HG03095 (cell line): ENCODE data around the gene CEP112.
"Not testable (repeated sequence)": the region's sequence is repeated elsewhere in the genome, so short reads cannot be mapped to it uniquely, and the experiment has no call there.

ENCODE experiments used
- ATAC-seq: cut with Tn5 transposase; IDR thresholded peaks from one replicate; pipeline ENCODE4 v1.9.1; 2021; ENCODE audit warnings: moderate library complexity; ENCODE audit not compliant: unreplicated experiment

Gene CEP112

DNA sequence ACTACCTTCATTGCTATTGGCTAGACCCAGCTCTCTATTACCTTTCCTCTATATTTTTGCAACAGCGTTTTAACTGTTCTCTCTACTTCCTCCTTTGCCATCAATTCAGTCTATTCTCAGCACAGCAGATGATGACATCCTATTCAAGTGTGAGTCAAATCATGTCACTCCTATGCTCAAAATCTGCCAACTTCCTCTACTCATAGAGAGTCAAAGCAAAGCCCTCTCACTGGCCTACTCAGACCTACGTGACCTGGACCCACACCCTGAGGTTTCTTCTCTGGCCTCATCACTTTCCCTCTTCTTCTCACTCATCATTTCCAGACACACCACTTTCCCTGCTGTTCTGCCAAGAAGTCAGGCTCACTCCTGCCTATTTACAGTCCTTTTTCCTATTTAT, 341.4 kb downstream of the CEP112 start:
- ATAC-seq = no peak

GRCh38 chr17:65848751-65849150, 343.2 kb downstream of the CEP112 start:
- ATAC-seq = no peak

GRCh38 chr17:65841089-65841488, 350.8 kb downstream of the CEP112 start:
- no peak for ATAC-seq

GRCh38 chr17:65837232-65837631, 354.7 kb downstream of the CEP112 start:
- not testable (repeated sequence) for ATAC-seq

DNA sequence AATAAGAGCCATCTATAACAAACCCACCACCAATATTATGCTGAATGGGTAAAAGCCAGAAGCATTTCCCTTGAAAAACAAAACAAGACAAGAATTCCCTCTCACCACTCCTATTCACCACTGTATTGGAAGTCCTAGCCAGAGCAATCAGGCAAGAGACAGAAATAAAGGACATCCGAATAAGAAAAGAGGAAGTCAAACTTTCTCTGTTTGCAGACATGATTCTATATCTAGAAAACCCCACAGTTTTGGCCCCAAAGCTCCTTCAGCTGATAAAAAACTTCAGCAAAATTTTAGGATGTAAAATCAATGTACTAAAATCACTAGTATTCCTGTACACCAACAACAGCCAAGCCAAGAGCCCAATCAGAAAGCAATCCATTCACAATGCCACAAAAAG, 358.7 kb downstream of the CEP112 start:
- ATAC-seq = no peak

DNA sequence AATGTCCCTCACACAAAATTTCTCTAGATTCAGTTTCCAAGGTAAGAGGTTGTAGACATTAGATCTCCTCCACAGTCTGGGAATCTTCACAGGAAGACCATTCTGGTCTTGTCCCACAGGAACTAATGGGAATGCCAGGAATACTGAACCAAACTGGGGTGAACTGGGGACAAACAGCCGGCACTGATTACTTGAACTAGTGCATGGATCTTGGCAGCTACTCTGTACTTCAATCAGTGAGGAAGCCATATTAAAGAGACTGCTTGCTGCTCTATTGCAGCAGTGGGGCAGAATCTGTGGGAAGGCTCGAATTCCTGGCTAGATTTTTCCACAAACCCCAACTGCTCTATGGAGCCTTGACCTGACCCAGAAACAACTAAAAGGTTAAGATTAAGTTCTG, 361.6 kb downstream of the CEP112 start:
- no peak for ATAC-seq

DNA sequence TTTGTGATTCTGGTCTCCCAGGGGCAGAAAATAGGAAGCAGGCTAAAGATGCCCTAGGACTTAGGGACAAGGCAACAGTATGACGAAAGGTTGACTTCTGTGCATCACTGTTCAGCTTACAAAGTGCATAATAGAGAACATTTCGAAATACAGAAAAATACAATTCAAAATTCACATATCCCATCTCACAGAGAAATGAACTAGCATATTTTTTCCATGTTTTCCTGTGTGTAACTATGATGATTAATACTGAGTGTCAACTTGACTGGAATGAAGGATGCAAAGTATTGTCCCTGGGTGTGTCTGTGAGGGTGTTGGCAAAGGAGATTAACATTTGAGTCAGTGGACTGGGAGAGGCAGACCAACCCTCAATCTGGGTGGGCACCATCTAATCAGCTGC, 365.4 kb downstream of the CEP112 start:
- ATAC-seq = not testable (repeated sequence)

GRCh38 chr17:65824901-65825300, 367.0 kb downstream of the CEP112 start:
- no peak for ATAC-seq

DNA sequence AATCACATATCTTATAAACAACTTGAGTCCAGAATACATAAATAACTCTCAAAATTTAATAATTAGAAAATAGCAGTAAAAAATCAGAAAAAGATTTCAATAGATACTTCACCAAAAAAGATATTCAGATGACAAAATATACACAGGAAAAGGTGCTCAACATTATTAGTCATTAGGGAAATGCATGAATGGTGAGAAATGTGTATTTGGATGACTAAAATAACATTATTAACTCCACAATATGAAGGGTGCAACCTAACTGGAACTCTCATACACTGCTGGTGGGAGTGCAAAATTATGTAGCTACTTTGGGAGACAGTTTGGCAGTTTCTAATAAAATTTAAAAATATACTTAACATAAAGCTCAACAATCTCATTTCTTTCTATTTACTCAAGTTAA, 368.2 kb downstream of the CEP112 start:
- no peak for ATAC-seq

DNA sequence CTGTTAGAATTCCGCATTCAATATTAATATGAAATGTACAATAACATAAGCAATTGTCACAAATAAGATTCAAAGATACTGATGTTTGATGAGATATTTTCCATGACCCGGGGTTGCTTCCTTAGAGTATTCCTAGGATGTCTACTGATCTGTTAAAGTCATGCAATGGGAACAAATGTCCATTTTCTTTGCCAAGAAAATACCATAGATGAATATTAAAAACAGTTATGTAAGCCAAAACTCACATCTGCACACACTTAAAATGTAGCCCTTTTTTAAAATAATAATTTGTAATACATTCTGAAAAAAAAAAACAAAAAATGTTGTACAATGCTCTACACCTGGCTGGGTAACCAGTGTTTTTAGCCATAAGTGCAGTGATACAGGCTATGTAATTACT, 371.1 kb downstream of the CEP112 start:
- ATAC-seq = no peak

DNA sequence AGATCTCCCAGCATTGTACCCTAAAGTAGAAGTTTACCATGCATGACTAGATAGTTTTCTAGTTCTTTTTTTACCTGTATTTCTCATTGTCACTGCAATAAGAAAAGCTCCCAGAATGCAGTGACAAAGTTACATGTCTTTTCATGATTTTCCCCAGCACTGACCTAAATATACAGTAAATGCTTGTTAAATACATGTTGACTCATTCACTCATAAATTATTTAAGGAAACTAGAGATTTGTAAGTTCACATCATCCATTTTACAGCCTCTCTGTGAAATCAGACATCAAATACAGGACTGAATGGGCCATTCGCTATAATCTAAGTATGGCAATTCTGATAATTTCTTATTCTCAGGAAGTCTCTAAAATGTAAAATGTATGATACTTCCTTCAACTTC, 371.6 kb downstream of the CEP112 start:
- ATAC-seq = no peak

GRCh38 chr17:65819810-65820209, 372.1 kb downstream of the CEP112 start:
- ATAC-seq = no peak

DNA sequence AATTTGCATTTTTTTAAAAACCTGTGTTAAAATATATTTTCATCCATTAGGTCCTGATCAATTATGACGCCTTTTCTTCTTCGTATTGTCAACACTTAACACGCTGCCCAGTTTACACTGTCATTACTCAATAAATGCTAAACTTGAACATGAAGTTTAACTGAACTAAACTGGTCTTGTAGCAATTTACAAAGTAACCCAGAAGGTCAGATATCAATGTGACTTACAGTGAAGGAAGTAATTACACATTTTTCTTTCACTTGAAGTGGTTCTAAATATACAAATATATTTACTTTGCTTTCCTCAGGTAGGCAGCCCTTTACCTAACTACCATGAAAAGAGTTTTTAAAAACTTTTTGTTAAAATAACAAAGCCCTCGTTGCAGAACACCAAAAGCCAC, 374.0 kb downstream of the CEP112 start:
- no peak for ATAC-seq

- ATAC-seq = no peak
Observed at GRCh38 chr17:65814418-65814817, 377.5 kb downstream of the CEP112 start.

GRCh38 chr17:65813306-65813705, 378.6 kb downstream of the CEP112 start:
- no peak for ATAC-seq

DNA sequence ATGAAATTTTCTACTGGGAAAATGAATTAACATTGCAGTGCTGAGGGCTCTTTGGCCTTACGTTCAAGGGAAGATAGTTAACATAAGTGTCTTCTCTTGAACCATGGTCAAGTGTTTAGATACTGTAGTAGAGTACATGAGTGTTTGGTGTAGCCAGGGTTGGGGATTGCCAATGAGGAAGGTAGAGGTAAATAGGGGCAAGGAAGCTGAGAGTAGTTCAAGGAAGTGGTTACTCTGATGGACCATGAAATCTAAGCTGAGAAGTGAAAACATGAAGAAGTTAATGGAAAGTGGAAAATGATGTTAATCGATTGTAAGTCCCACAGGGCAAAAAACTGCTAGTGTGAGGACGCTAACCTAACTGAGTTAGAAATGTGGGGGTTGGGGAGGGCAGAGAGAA, 380.9 kb downstream of the CEP112 start:
- no peak for ATAC-seq

DNA sequence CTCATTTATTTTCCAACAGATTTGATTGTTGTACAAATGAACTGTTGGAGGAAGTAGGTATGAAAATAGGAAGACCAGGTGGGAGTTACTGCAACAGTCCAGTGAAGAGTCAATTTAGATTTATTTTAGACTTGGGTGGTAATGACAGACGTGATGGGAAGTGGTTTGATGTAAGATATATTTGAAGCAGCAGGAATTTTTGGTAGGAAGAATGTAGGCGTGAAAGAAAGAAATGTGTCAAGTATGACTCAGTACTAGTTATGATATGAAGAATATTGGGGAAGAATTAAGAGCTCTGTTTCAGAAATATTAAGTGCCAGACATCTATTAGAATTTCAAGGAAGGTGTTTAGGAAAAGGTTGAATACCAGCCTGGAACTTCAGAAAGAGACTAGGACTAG, 382.6 kb downstream of the CEP112 start:
- ATAC-seq = no peak

GRCh38 chr17:65808566-65808965, 383.4 kb downstream of the CEP112 start:
- ATAC-seq = not testable (repeated sequence)

DNA sequence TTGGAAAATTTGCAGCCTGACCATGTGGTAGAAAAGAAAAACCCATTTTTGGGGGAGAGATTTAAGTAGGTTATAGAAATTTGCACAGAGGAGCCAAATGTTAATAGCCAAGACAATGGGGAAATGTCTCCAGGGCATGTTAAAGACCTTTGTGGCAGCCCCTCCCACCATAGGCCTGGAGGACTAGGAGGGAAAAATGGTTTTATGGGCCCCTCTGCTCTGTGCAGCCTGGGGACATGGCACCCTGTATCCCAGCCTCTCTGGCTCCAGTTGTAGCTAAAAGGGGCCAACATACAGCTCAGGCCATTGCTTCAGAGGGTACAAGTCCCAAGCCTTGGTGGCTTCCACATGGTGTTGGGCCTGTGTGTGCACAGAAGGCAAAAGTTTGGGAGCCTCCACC, 384.6 kb downstream of the CEP112 start:
- ATAC-seq = no peak

DNA sequence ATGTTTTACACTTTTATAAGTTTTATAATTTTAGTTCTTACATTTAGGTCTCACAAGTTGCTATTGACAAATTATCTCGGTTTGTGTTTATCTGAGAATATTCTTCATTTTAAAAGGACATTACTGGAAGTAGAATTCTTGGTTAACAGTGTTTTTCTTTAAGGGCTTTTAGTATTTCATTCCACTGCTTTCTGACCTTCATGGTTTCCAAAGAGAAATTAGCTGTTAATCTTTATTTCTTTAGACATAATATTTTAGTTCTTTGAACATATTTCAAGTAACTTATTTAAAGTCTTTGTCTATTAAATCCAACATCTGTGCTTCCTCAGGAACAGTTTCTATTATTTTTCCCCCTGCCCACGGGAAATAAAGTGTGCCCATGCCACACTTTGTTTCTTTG, 390.4 kb downstream of the CEP112 start:
- no peak for ATAC-seq

DNA sequence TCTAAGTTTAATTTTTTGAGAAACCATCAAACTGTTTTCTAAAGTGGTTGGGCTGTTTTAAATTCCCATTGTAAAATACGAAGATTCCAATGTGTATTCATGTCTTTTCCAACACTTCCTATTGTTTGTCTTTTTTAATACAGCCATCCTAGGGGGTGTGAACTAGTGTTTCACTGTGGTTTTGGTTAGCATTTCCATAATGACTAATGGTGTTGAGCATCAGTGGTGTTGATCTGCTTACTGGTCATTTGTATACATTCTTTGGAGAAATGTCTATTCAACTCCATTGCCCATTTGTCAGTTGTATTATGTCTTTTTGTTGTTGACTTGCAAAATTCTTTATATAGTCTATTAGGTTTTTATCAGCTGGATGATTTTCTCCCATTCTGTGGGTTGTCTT, 391.3 kb downstream of the CEP112 start:
- no peak for ATAC-seq

- ATAC-seq = no peak
Observed at GRCh38 chr17:65799869-65800268, 392.1 kb downstream of the CEP112 start.

DNA sequence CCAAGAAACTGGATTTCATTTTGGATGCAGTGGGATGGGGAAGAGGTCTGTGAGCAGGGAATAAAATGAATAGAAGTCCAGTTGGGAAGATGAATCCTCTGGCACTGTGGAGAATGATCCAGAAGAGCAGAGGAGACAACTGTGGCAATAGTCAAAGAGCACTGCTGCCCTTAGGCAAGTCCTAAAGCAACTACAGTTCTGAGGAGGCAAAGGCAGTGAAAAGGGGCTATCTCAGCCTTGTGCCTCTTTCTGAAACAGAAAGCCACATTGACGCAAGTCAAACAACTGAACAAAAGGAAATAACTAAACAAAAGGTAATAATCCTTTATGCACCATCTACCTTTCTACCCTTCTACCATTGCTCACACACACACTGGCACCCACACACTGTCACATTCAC, 392.5 kb downstream of the CEP112 start:
- no peak for ATAC-seq

DNA sequence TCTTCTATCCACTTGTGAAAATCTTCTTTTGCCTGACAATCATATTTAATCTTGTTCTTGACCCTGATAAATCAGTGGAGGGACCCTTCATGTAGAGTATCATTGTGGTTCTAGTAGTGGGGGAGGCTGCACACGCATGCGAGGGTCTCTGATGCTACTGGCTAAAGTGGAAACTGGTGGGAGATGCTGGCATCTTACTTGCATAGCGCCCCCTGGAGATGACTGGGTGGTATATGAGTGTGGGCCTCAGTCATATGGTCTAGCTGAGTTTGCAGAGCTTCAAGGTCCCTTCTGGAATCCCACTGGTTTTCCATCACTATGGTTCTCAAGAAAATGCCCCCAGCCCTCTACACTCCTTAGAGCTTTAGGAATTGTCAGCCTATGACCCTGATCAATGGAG, 394.1 kb downstream of the CEP112 start:
- ATAC-seq = no peak
